ENCODE data around the gene NRIP2. TPM values are rescaled to one million over a fixed set of nuclear protein-coding genes. Genes with fewer than 3 reads are reported as not detected.

NRIP2 gene
- total and polyA plus RNA-seq, 4 experiments from 2014 or later, result 0.29 to 2.0 TPM; not detected in 2

- peaks cover 51 to 56% of the 10 kb centered on the region in 2 donors for H3K36me3 Mint-ChIP-seq
- H3K27ac Mint-ChIP-seq, result peak overlapping the region in 4 of 7 donors; percentile 38 to 96 (median 58)
- ChIA-PET CTCF (ENCODE audit: partially characterized antibody) (interaction anchor here (2.7 kb wide), 1 partner anchor 15 kb away, joined by 19 read pairs; the partner anchor contains the start of gene ITFG2), POLR2A (ENCODE audit: partially characterized antibody) (interaction anchor here (1.8 kb wide), 1 partner anchor 106 kb away, joined by 5 read pairs; no protein-coding TSS in a partner anchor)
- H3K4me1 Mint-ChIP-seq, result peaks cover 11 to 36% (median 14%) of the 10 kb centered on the region in 4 donors
- DNase-seq, result no peak
- Histone ChIP-seq H3K4me1 (ENCODE audit: insufficient read depth, low read length) (peaks cover 11% of the 10 kb centered on the region), H3K27ac (ENCODE audit: low read depth, low read length) (no peak overlapping the region), H3K9me3 (ENCODE audit: control insufficient read depth in 1 of 2, low read length in 2 of 2) (no peaks in the 10 kb centered on the region), H3K36me3 (ENCODE audit: insufficient read depth, low read length) (peaks cover 48% of the 10 kb centered on the region), H3K27me3 (ENCODE audit: insufficient read depth, low read length) (no peaks in the 10 kb centered on the region), H3K4me3 (ENCODE audit: low read length in 2 of 2) (no peak overlapping the region)
- H3K4me3 Mint-ChIP-seq, result peak overlapping the region in 4 of 8 donors; percentile 36 to 59 (median 42)
- intact Hi-C loops (cut with micrococcal nuclease), result loop anchor here (10.0 kb wide), 1 partner anchor 793 kb away; the partner anchor contains the start of gene DCP1B
- H3K9me3 Mint-ChIP-seq, result no peaks in the 10 kb centered on the region
- no peaks in the 10 kb centered on the region for H3K27me3 Mint-ChIP-seq
Observed at GRCh38 chr12:2797721-2798418, 37.0 kb downstream of the NRIP2 start.

DNA sequence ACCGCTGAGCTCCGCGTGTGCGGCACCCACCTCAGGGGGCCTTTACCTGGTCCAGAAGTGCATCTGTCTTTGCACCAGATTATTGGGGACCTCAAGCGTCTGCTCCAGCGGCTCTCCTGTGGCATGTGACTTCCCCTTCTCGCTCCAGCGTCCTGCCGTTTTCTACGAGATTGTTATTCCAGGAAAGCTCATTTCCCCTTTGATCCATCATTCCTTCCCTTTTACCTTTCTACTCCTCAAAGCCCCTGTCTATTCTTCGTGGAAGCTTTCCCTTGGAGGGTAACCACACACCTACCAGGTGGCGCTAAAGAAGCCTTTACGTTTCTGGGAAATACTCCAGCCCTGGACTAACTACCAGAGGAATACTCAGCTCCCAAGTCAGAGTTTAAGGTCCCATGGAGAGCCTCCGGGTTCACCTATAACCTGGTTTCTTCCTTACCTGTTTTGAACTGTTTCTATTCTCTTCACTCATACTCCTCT is 38.6 kb downstream of the NRIP2 start:
- peaks cover 40 to 41% of the 10 kb centered on the region in 2 donors for H3K36me3 Mint-ChIP-seq
- Histone ChIP-seq H3K4me1 (ENCODE audit: insufficient read depth, low read length) (peaks cover 11% of the 10 kb centered on the region), H3K27me3 (ENCODE audit: insufficient read depth, low read length) (no peaks in the 10 kb centered on the region), H3K4me3 (ENCODE audit: low read length in 2 of 2) (peak overlapping the region; percentile 81 to 83), H3K9me3 (ENCODE audit: control insufficient read depth in 1 of 2, low read length in 2 of 2) (no peaks in the 10 kb centered on the region), H3K36me3 (ENCODE audit: insufficient read depth, low read length) (peaks cover 34% of the 10 kb centered on the region), H3K27ac (ENCODE audit: low read depth, low read length) (peak overlapping the region; percentile 55)
- H3K4me1 Mint-ChIP-seq, result peaks cover 11 to 36% (median 14%) of the 10 kb centered on the region in 4 donors
- POLR2A ChIA-PET (ENCODE audit: partially characterized antibody), result interaction anchor here (0.6 to 3.2 kb wide), 10 partner anchors 9 to 1236 kb away, joined by 3 to 55 read pairs (median 6); partner anchors contain the start of genes FOXM1, ITFG2, RHNO1 and TULP3
- no peak for DNase-seq
- intact Hi-C loops (cut with micrococcal nuclease), result loop anchor here (10.0 kb wide), 1 partner anchor 791 kb away; the partner anchor contains the start of gene DCP1B
- no peaks in the 10 kb centered on the region for H3K27me3 Mint-ChIP-seq
- peak overlapping the region; percentile 91 to 97 (median 94) for H3K4me3 Mint-ChIP-seq
- H3K27ac Mint-ChIP-seq, result peak overlapping the region; percentile 66 to 96 (median 93)
- CTCF ChIA-PET (ENCODE audit: partially characterized antibody), result interaction anchor here (0.9 to 2.7 kb wide), 5 partner anchors 12 to 113 kb away, joined by 3 to 19 read pairs (median 7); partner anchors contain the start of gene ITFG2
- no peaks in the 10 kb centered on the region for H3K9me3 Mint-ChIP-seq

DNA sequence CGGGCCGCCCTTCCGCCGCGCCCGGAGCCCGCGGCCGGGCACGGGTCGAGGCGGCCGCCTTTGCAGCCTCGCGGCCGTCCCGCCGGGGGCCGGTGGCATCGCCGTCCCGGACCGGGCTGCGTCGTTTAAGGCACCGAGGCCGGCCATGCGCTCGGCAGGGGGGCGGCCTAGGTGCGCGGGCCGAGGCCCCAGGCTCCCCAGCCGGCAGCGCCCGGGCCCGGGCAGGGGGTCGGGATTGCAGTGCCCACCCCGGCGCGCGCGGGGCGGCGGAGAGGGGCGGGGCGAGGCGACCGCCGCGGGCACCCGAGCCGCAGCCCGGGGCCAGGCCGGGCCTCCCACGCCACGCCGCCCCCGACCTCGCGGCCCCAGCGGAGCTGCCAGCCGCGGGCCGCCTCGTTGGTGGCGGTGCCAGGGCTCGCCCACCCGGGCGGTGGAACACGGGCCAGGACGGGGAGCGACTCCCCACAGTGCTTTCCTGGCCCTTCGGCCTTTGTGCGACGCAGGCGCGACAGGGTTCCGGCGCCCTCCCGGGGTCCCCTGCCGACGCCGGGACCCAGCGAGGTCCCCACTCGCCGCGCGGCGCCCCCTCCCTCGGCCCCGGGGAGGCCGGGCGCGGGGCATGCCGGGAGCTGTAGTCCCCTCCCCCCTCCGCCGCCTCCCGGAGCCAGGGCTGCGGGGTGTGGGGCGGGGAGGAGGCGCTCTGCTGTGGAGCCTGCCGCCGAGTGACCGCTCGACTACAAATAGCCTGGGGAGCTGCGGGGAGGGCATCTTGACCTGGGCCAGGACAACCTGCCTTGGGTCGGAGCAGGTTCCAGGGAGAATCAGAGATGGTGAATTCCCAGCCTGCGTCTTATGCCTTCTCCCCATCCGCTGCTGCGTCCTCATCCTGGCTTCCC is 39.3 kb downstream of the NRIP2 start:
- peaks cover 27% of the 10 kb centered on the region for H3K36me3 ChIP-seq (ENCODE audit: insufficient read depth, low read length)
- H3K27ac Mint-ChIP-seq, result peak overlapping the region in 6 of 7 donors; percentile 66 to 96 (median 93)
- H3K9me3 ChIP-seq (ENCODE audit: control insufficient read depth in 1 of 2, low read length in 2 of 2), result no peaks in the 10 kb centered on the region
- peak overlapping the region; percentile 91 to 97 (median 94) for H3K4me3 Mint-ChIP-seq
- peak overlapping the region; percentile 55 for H3K27ac ChIP-seq (ENCODE audit: low read depth, low read length)
- peaks cover 33 to 35% of the 10 kb centered on the region in 2 donors for H3K36me3 Mint-ChIP-seq
- no peaks in the 10 kb centered on the region for H3K27me3 Mint-ChIP-seq
- POLR2A ChIA-PET (ENCODE audit: partially characterized antibody), result interaction anchor here (0.8 to 3.2 kb wide), 12 partner anchors 10 to 1236 kb away, joined by 3 to 55 read pairs (median 6); partner anchors contain the start of genes FOXM1, ITFG2, RHNO1 and TULP3
- peak; percentile 69 to 79 (median 70) for DNase-seq
- H3K9me3 Mint-ChIP-seq, result no peaks in the 10 kb centered on the region
- intact Hi-C loops (cut with micrococcal nuclease), result loop anchor here (1.0 to 10.0 kb wide), 2 partner anchors 95 to 791 kb away; partner anchors contain the start of genes DCP1B and TULP3
- H3K4me1 ChIP-seq (ENCODE audit: insufficient read depth, low read length), result peaks cover 11% of the 10 kb centered on the region
- H3K4me3 ChIP-seq (ENCODE audit: low read length in 2 of 2), result peak overlapping the region; percentile 81 to 83
- peaks cover 11 to 36% (median 14%) of the 10 kb centered on the region in 4 donors for H3K4me1 Mint-ChIP-seq
- CTCF ChIA-PET (ENCODE audit: partially characterized antibody), result interaction anchor here (0.9 to 2.7 kb wide), 7 partner anchors 11 to 113 kb away, joined by 3 to 19 read pairs (median 4); partner anchors contain the start of gene ITFG2
- H3K27me3 ChIP-seq (ENCODE audit: insufficient read depth, low read length), result no peaks in the 10 kb centered on the region

DNA sequence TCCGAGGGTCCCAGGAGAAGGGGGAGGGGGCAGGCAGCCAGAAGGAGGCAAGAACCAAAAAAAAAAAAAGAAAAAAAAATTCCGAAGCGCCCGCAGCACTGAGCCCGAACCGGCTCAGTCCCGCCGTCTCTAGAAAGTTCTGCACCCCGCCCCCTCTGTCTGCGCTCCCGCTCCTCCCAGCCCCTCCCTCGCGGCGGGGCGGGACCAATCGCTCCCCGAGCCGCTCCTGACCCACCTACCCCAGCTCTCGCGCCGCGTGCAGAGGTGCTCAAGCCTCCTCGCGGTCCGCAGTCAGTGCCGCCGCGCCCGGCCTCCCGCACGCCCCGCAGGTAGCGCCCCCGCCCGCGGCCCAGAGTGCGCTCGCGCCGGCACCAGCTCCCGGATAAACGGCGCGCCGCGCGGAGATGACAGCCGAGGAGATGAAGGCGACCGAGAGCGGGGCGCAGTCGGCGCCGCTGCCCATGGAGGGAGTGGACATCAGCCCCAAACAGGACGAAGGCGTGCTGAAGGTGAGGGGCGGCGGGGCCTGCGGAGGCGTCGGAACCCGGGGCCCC is 40.0 kb downstream of the NRIP2 start, which contains the start of gene FKBP4:
Gene FKBP4 (plus strand): TSS at position 235 of the 554 bp plus-strand sequence. CDS start 170 bp downstream, at position 405.
- Mint-ChIP-seq H3K9me3 (no peaks in the 10 kb centered on the region), H3K4me1 (peaks cover 11 to 36% (median 14%) of the 10 kb centered on the region in 4 donors), H3K36me3 (peaks cover 25 to 27% of the 10 kb centered on the region in 2 donors), H3K27ac (peak within 1 kb of the TSS; percentile 77 to 96 (median 90)), H3K4me3 (peak within 1 kb of the TSS; percentile 91 to 97 (median 94)), H3K27me3 (no peaks in the 10 kb centered on the region)
- peak within 1 kb of the TSS; percentile 81 to 83 for H3K4me3 ChIP-seq (ENCODE audit: low read length in 2 of 2)
- H3K9me3 ChIP-seq (ENCODE audit: control insufficient read depth in 1 of 2, low read length in 2 of 2), result no peaks in the 10 kb centered on the region
- CTCF ChIA-PET (ENCODE audit: partially characterized antibody), result interaction anchor here (1.1 to 2.7 kb wide), 4 partner anchors 10 to 105 kb away, joined by 3 to 19 read pairs (median 10); partner anchors contain the start of gene ITFG2
- POLR2A ChIA-PET (ENCODE audit: partially characterized antibody), result interaction anchor here (0.7 to 3.2 kb wide), 8 partner anchors 10 to 104 kb away, joined by 3 to 55 read pairs (median 6); partner anchors contain the start of gene ITFG2
- H3K27ac ChIP-seq (ENCODE audit: low read depth, low read length), result peak within 1 kb of the TSS; percentile 55
- no peaks in the 10 kb centered on the region for H3K27me3 ChIP-seq (ENCODE audit: insufficient read depth, low read length)
- peaks cover 20% of the 10 kb centered on the region for H3K36me3 ChIP-seq (ENCODE audit: insufficient read depth, low read length)
- peak; percentile 83 to 92 (median 86) for DNase-seq
- peaks cover 11% of the 10 kb centered on the region for H3K4me1 ChIP-seq (ENCODE audit: insufficient read depth, low read length)
- intact Hi-C loops (cut with micrococcal nuclease), result loop anchor here (1.0 to 10.0 kb wide), 5 partner anchors 17 to 790 kb away; partner anchors contain the start of genes DCP1B, FOXM1, ITFG2 and RHNO1

DNA sequence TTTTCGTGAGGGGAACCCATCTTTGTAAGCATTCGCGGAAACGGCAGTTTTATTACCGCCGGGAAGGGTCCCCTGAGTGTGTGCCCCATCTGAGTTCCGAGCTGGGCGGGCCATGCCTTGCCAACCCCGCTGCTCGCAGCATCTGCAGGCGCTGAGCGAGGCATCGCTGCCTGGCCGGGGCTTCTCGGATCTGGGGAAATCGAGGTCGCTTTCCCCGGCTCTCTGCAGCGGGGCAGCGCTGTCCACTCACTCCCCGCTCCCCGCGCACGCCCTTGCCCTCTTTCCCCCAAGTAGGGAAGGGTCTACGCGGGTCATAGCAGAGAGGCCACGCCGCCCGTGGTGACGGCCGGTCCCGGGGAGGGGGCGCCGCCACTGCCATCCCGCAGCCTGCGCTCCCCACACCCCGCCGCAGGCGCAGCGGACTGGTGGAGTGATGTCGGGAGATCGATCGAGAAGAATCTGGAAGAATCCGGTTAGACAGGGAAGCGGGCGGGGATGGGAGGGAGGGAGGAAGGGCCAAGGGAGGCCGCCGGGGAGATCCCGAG is 40.6 kb downstream of the NRIP2 start:
- Mint-ChIP-seq H3K27me3 (no peaks in the 10 kb centered on the region), H3K36me3 (peaks cover 20 to 22% of the 10 kb centered on the region in 2 donors), H3K27ac (peak overlapping the region in 3 of 7 donors; percentile 4 to 87 (median 77)), H3K9me3 (no peaks in the 10 kb centered on the region), H3K4me1 (peaks cover 11 to 36% (median 14%) of the 10 kb centered on the region in 4 donors), H3K4me3 (peak overlapping the region; percentile 82 to 93 (median 88))
- no peaks in the 10 kb centered on the region for H3K9me3 ChIP-seq (ENCODE audit: control insufficient read depth in 1 of 2, low read length in 2 of 2)
- intact Hi-C loops (cut with micrococcal nuclease), result loop anchor here (1.0 to 10.0 kb wide), 4 partner anchors 18 to 789 kb away; partner anchors contain the start of genes DCP1B, FOXM1, ITFG2 and RHNO1
- H3K4me3 ChIP-seq (ENCODE audit: low read length in 2 of 2), result peak overlapping the region; percentile 8 to 64
- peak overlapping the region; percentile 44 for H3K27ac ChIP-seq (ENCODE audit: low read depth, low read length)
- CTCF ChIA-PET (ENCODE audit: partially characterized antibody), result interaction anchor here (2.0 to 2.7 kb wide), 2 partner anchors 10 to 112 kb away, joined by 6 to 18 read pairs; no protein-coding TSS in a partner anchor
- DNase-seq, result peak in 2 of 5 donors; percentile 16 to 20
- H3K4me1 ChIP-seq (ENCODE audit: insufficient read depth, low read length), result peaks cover 11% of the 10 kb centered on the region
- POLR2A ChIA-PET (ENCODE audit: partially characterized antibody), result interaction anchor here (0.7 to 3.2 kb wide), 7 partner anchors 9 to 103 kb away, joined by 3 to 55 read pairs (median 6); partner anchors contain the start of gene ITFG2
- peaks cover 15% of the 10 kb centered on the region for H3K36me3 ChIP-seq (ENCODE audit: insufficient read depth, low read length)
- H3K27me3 ChIP-seq (ENCODE audit: insufficient read depth, low read length), result no peaks in the 10 kb centered on the region

All from CD4-positive, alpha-beta memory T cell (primary cell).